Glutamatergic neuron (in vitro differentiated cells): ENCODE measurements around the gene CACNA1C. TPM values are rescaled to one million over a fixed set of nuclear protein-coding genes. Genes with fewer than 3 reads are reported as not detected.
A peak's percentile ranks its signal among the peaks of the same experiment; 100 is the strongest.

Source experiments
- DNase-seq: peaks from one replicate; pipeline ENCODE4 v3.0.0; 2022
- H3K27ac Mint-ChIP-seq: one replicate; pipeline ENCODE4 v1.8.0; 2020; ENCODE audit warnings: mild to moderate bottlenecking, mixed read lengths, inconsistent platforms; ENCODE audit not compliant: unreplicated experiment
- H3K27me3 Mint-ChIP-seq: one replicate; pipeline ENCODE4 v1.8.0; 2020; ENCODE audit warnings: mild to moderate bottlenecking, moderate library complexity, mixed read lengths, inconsistent platforms; ENCODE audit not compliant: unreplicated experiment
- H3K36me3 Mint-ChIP-seq: one replicate; pipeline ENCODE4 v1.8.0; 2020; ENCODE audit warnings: mild to moderate bottlenecking, mixed read lengths, inconsistent platforms; ENCODE audit not compliant: unreplicated experiment
- H3K4me1 Mint-ChIP-seq: one replicate; pipeline ENCODE4 v1.8.0; 2020; ENCODE audit warnings: mild to moderate bottlenecking, low read depth, mixed read lengths, inconsistent platforms; ENCODE audit not compliant: unreplicated experiment
- H3K4me3 Mint-ChIP-seq: one replicate; pipeline ENCODE4 v1.8.0; 2020; ENCODE audit warnings: mild to moderate bottlenecking, mixed read lengths, inconsistent platforms; ENCODE audit not compliant: unreplicated experiment
- H3K9me3 Mint-ChIP-seq: one replicate; pipeline ENCODE4 v1.8.0; 2020; ENCODE audit warnings: mild to moderate bottlenecking, moderate library complexity, mixed read lengths, inconsistent platforms; ENCODE audit not compliant: unreplicated experiment
- CTCF ChIP-seq: fragments of 200-600 bp; sonication (generic); IDR thresholded peaks from one replicate; pipeline ENCODE4 v1.5.0; 2021; ENCODE audit not compliant: partially characterized antibody, unreplicated experiment
- long read RNA-seq: library from polyadenylated mRNA; unstranded; transcript quantifications from one replicate; pipeline ENCODE4 v2.0.0, GENCODE V29; 2020; ENCODE audit not compliant: unreplicated experiment
- total RNA-seq: library from RNA; stranded (reverse); fragmentation: NEBNext Ultra II Directional; extraction: Animal tissue kit (Norgen Biotek cat#: 25700); gene quantifications from one replicate; pipeline ENCODE4 v1.2.1, GENCODE V29; 2021; ENCODE audit not compliant: unreplicated experiment

CACNA1C gene
- total RNA-seq = 11.0 TPM
- long read RNA-seq, partial matches to known transcripts = 0 of 3 reads
- long read RNA-seq, other reads (novel, unspliced or antisense) = 3 of 3 reads

DNA sequence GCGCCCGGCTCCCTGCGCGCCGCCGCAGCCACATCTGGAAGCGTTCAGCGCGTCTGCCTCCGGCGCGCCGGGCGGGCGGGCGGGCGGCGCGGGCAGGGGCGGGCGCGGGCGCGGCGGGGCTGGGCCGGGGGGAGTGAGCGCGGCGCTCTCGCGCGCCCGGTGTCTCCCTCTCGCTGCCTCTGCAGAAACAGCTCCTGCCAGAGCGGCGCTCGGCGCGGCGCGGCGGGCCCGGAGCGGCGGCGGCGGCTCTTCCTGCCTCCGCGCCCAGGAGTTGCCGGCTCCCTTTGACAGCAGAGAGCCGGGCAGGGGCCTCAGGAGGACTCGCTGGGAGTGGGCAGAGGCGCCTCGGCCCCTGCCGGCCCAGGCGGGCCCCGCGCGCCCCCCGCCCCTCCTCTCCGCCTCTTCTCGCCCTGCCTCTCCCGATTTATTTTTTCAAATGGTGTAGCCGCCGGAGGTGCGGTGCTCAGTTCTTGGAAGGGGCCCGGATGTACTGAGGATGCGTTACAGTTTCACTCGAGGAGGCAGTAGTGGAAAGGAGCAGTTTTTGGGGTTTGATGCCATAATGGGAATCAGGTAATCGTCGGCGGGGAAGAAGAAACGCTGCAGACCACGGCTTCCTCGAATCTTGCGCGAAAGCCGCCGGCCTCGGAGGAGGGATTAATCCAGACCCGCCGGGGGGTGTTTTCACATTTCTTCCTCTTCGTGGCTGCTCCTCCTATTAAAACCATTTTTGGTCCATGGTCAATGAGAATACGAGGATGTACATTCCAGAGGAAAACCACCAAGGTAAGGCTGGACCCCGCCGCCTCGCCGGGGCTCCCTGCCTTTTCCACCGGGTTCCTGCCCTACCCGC, at the start of gene CACNA1C:
CACNA1C (plus strand) TSS at position 162 of the 853 bp plus-strand sequence; CDS start at position 738, 576 bp downstream.
- peak within 1 kb of the TSS; percentile 98 for H3K4me3 Mint-ChIP-seq
- peaks cover 4% of the 10 kb centered on the region for H3K9me3 Mint-ChIP-seq
- DNase-seq = peak; percentile 76
- peak within 1 kb of the TSS; percentile 40 for H3K27ac Mint-ChIP-seq
- H3K27me3 Mint-ChIP-seq = peaks cover 21% of the 10 kb centered on the region
- H3K4me1 Mint-ChIP-seq = peaks cover 9% of the 10 kb centered on the region
- no peak for TF ChIP-seq CTCF
- H3K36me3 Mint-ChIP-seq = no peaks in the 10 kb centered on the region

DNA sequence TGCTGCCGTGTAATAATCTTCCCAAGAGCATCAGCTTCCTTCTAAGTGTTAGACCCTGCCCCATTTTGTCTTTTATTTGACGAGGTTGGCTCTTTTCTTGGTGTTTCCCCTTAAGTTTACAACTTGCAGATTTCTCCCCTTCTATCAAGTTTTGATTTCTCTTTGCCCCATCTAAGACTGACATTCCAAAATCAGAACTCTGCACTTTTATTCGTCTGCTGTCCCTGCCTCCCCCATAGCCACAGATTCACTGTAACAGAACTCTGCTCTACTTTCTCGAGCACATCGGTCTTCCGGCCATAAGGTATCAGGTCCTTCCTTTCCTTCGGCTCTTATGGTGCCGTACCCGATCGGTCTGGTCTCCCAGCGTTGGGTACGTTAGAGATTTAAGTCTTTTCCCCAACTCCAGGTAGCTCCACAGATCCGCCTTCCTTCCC, 49.1 kb upstream of the CACNA1C start:
- peak overlapping the region; percentile 100 for H3K4me3 Mint-ChIP-seq
- H3K27ac Mint-ChIP-seq = peak overlapping the region; percentile 98
- DNase-seq = no peak
- H3K36me3 Mint-ChIP-seq = no peaks in the 10 kb centered on the region
- peaks cover 5% of the 10 kb centered on the region for H3K9me3 Mint-ChIP-seq
- TF ChIP-seq CTCF = no peak
- H3K4me1 Mint-ChIP-seq = peaks cover 17% of the 10 kb centered on the region
- H3K27me3 Mint-ChIP-seq = peaks cover 6% of the 10 kb centered on the region

DNA sequence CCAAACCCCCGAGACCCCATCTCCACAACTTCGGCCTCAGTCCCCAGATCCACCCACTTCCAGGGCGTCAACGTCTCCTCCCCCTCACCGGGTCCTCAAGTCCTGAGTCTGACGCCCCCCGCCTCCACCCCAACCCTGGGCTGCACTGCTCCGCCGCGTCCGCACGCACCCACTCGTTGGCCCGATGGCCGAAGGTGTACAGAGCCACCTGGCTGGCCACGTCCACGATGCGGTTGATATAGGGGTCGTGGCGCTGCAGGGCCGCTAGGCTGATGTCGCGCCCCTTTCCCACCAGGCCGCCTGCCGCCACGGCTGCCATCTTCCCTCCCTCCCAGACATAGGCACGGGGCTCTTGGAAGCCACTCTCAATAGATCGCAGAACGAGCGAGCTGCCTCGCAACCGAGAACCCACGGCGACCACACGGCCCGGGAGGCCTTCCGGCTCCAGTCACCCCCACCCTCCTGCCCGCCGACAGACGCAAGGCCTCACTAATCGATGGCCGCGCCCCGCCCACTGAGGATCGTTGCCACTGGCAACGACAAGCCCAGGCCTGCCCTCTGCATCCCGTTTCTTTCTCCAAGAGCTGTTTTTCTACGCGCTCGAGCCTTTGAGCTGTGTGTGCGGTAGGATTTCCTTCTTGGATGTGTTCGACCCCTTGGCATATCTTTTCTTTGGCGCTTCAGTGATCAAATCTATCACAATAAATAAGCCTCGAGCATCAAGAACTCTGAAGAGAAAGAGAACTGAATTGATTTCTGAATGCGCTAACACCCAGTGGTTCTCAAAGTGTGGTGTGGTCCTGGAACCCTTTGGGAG, 48.5 kb upstream of the CACNA1C start, which contains the start of gene DCP1B:
DCP1B (minus strand) TSS at position 345 of the 817 bp plus-strand sequence; CDS start at position 319, 26 bp downstream.
- no peak for TF ChIP-seq CTCF
- DNase-seq = peak; percentile 99
- Mint-ChIP-seq H3K27me3 (peaks cover 6% of the 10 kb centered on the region), H3K4me1 (peaks cover 17% of the 10 kb centered on the region), H3K9me3 (peaks cover 5% of the 10 kb centered on the region), H3K27ac (peak within 1 kb of the TSS; percentile 98), H3K36me3 (no peaks in the 10 kb centered on the region), H3K4me3 (peak within 1 kb of the TSS; percentile 100)

DNA sequence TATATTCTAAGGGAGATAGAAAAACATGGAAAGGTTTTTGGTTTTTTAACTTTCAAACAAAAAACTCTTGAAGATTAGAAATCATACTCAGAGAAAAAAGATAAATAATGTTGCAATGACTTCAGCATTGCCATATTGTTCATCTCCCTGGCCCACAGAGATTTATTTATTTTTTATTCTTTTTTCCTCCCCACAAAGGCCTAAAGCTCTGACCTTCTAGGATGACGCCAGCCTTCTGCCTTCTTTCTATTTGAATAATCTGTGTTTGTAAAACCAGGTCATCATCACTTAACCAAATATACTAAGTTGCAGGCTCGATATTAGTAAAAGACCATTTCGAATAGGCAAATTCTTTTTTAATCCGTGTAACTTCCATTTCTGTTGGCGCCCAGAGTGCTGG, 44.1 kb upstream of the CACNA1C start:
- no peak for TF ChIP-seq CTCF
- Mint-ChIP-seq H3K36me3 (no peaks in the 10 kb centered on the region), H3K4me1 (peaks cover 12% of the 10 kb centered on the region)

More for the DNA sequence above, 44.1 kb upstream of the CACNA1C start:
- no peak overlapping the region for H3K4me3 Mint-ChIP-seq
- H3K27me3 Mint-ChIP-seq = peaks cover 7% of the 10 kb centered on the region
- no peak for DNase-seq
- H3K27ac Mint-ChIP-seq = no peak overlapping the region
- peaks cover 5% of the 10 kb centered on the region for H3K9me3 Mint-ChIP-seq
